ENCODE measurements around the gene SELENOI. TPM values are rescaled to one million over a fixed set of nuclear protein-coding genes. Genes with fewer than 3 reads are reported as not detected.
A peak's percentile ranks its signal among the peaks of the same experiment; 100 is the strongest.
"Not testable (repeated sequence)": the region's sequence is repeated elsewhere in the genome, so short reads cannot be mapped to it uniquely, and the experiment has no call there.

Gene SELENOI
- total and polyA plus RNA-seq, 5 experiments from 2014 or later: 2.6 to 21.5 (median 4.6) TPM

- Mint-ChIP-seq H3K27ac (peak overlapping the region in 5 of 10 donors; percentile 7 to 69 (median 23)), H3K9me3 (no peaks in the 10 kb centered on the region), H3K27me3 (no peaks in the 10 kb centered on the region), H3K4me1 (peaks cover 7 to 9% (median 8%) of the 10 kb centered on the region in 4 donors), H3K36me3 (no peaks in the 10 kb centered on the region), H3K4me3 (peak overlapping the region in 2 of 10 donors; percentile 12 to 29)
- ATAC-seq (peak; percentile 99 to 100), DNase-seq (peak; percentile 61 to 89 (median 74))
- POLR2A ChIA-PET: no interaction called here
Observed at GRCh38 chr2:26330114-26330549, 15.8 kb upstream of the SELENOI start.

- POLR2A ChIA-PET: no interaction called here
- no peaks in the 10 kb centered on the region for H3K9me3 Mint-ChIP-seq
- H3K27me3 Mint-ChIP-seq: no peaks in the 10 kb centered on the region
- peaks cover 7 to 9% (median 8%) of the 10 kb centered on the region in 4 donors for H3K4me1 Mint-ChIP-seq
- no peaks in the 10 kb centered on the region for H3K36me3 Mint-ChIP-seq
- DNase-seq: no peak
- no peak for ATAC-seq
- no peak overlapping the region for H3K27ac Mint-ChIP-seq
- no peak overlapping the region for H3K4me3 Mint-ChIP-seq
Observed at GRCh38 chr2:26330604-26331003, 15.3 kb upstream of the SELENOI start.

GRCh38 chr2:26331321-26331720 is 14.6 kb upstream of the SELENOI start:
- DNase-seq, H3K27me3 Mint-ChIP-seq, POLR2A ChIA-PET, H3K27ac Mint-ChIP-seq, H3K36me3 Mint-ChIP-seq, H3K9me3 Mint-ChIP-seq, ATAC-seq, H3K4me3 Mint-ChIP-seq: not testable (repeated sequence)
- peaks cover 7 to 12% (median 8%) of the 10 kb centered on the region in 4 donors for H3K4me1 Mint-ChIP-seq

- H3K9me3 Mint-ChIP-seq: no peaks in the 10 kb centered on the region
- POLR2A ChIA-PET: interaction anchor here (0.6 kb wide), 1 partner anchor 1748 kb away, joined by 3 read pairs; no protein-coding TSS in a partner anchor
- H3K4me1 Mint-ChIP-seq: peaks cover 7 to 12% (median 8%) of the 10 kb centered on the region in 4 donors
- no peak overlapping the region for H3K4me3 Mint-ChIP-seq
- H3K27me3 Mint-ChIP-seq: no peaks in the 10 kb centered on the region
- DNase-seq: no peak
- no peaks in the 10 kb centered on the region for H3K36me3 Mint-ChIP-seq
- ATAC-seq: no peak
- peak overlapping the region in 2 of 10 donors; percentile 79 for H3K27ac Mint-ChIP-seq
Observed at GRCh38 chr2:26333293-26333692, 12.7 kb upstream of the SELENOI start.

GRCh38 chr2:26335231-26335630 is 10.7 kb upstream of the SELENOI start:
- ATAC-seq (no peak), DNase-seq (no peak)
- peaks cover under 1 to 8% (median 2%) of the 10 kb centered on the region in 4 donors for H3K4me1 Mint-ChIP-seq
- H3K27me3 Mint-ChIP-seq: no peaks in the 10 kb centered on the region
- H3K4me3 Mint-ChIP-seq: no peak overlapping the region
- no peaks in the 10 kb centered on the region for H3K9me3 Mint-ChIP-seq
- peaks cover 0 to 7% (median 0%) of the 10 kb centered on the region in 3 donors for H3K36me3 Mint-ChIP-seq
- POLR2A ChIA-PET: no interaction called here
- no peak overlapping the region for H3K27ac Mint-ChIP-seq

GRCh38 chr2:26336719-26337118 is 9.2 kb upstream of the SELENOI start:
- H3K27ac Mint-ChIP-seq: no peak overlapping the region
- POLR2A ChIA-PET: interaction anchor here (1.3 kb wide), 1 partner anchor 9 kb away, joined by 6 read pairs; the partner anchor contains the start of gene SELENOI
- no peaks in the 10 kb centered on the region for H3K27me3 Mint-ChIP-seq
- peaks cover 0 to 6% (median 0%) of the 10 kb centered on the region in 4 donors for H3K4me1 Mint-ChIP-seq
- no peaks in the 10 kb centered on the region for H3K9me3 Mint-ChIP-seq
- no peak for ATAC-seq
- H3K4me3 Mint-ChIP-seq: no peak overlapping the region
- H3K36me3 Mint-ChIP-seq: peaks cover 0 to 12% (median 0%) of the 10 kb centered on the region in 3 donors
- DNase-seq: no peak

- POLR2A ChIA-PET: interaction anchor here (1.3 kb wide), 1 partner anchor 8 kb away, joined by 6 read pairs; the partner anchor contains the start of gene SELENOI
- Mint-ChIP-seq H3K9me3 (no peaks in the 10 kb centered on the region), H3K27me3 (no peaks in the 10 kb centered on the region), H3K27ac (no peak overlapping the region), H3K4me1 (peaks cover 0 to 6% (median 0%) of the 10 kb centered on the region in 4 donors), H3K4me3 (no peak overlapping the region), H3K36me3 (peaks cover 0 to 12% (median 0%) of the 10 kb centered on the region in 3 donors)
- no peak for ATAC-seq
- DNase-seq: no peak
Observed at GRCh38 chr2:26337298-26337697, 8.6 kb upstream of the SELENOI start.

GRCh38 chr2:26340831-26341230 is 5.1 kb upstream of the SELENOI start:
- Mint-ChIP-seq H3K27ac (peak overlapping the region in 1 of 10 donors; percentile 25), H3K4me1 (peaks cover 12 to 21% (median 16%) of the 10 kb centered on the region in 4 donors), H3K36me3 (peaks cover 0 to 12% (median 0%) of the 10 kb centered on the region in 3 donors), H3K27me3 (no peaks in the 10 kb centered on the region), H3K9me3 (no peaks in the 10 kb centered on the region), H3K4me3 (no peak overlapping the region)
- no peak for ATAC-seq
- DNase-seq: no peak
- POLR2A ChIA-PET: no interaction called here

GRCh38 chr2:26344581-26345282 is 1.2 kb upstream of the SELENOI start:
- POLR2A ChIA-PET: interaction anchor here (1.3 to 3.8 kb wide), 5 partner anchors 45 to 466 kb away, joined by 4 to 20 read pairs (median 11); partner anchors contain the start of genes ASXL2, HADHA, HADHB and RAB10
- H3K36me3 Mint-ChIP-seq: peaks cover 0 to 10% (median 0%) of the 10 kb centered on the region in 3 donors
- peak overlapping the region; percentile 98 to 100 (median 99) for H3K27ac Mint-ChIP-seq
- ATAC-seq: no peak
- no peaks in the 10 kb centered on the region for H3K9me3 Mint-ChIP-seq
- DNase-seq: peak in 1 of 10 donors; percentile 17
- no peaks in the 10 kb centered on the region for H3K27me3 Mint-ChIP-seq
- H3K4me3 Mint-ChIP-seq: peak overlapping the region; percentile 97 to 100 (median 100)
- peaks cover 18 to 46% (median 36%) of the 10 kb centered on the region in 4 donors for H3K4me1 Mint-ChIP-seq

GRCh38 chr2:26345283-26345544 is 729 bp upstream of the SELENOI start:
- ATAC-seq: peak in 1 of 2 donors; percentile 0
- Mint-ChIP-seq H3K9me3 (no peaks in the 10 kb centered on the region), H3K4me1 (peaks cover 18 to 49% (median 37%) of the 10 kb centered on the region in 4 donors), H3K27ac (peak overlapping the region; percentile 98 to 100 (median 99)), H3K36me3 (peaks cover 0 to 7% (median 0%) of the 10 kb centered on the region in 3 donors), H3K4me3 (peak overlapping the region; percentile 97 to 100 (median 100)), H3K27me3 (no peaks in the 10 kb centered on the region)
- POLR2A ChIA-PET: interaction anchor here (0.7 to 3.8 kb wide), 8 partner anchors 8 to 467 kb away, joined by 3 to 20 read pairs (median 7); partner anchors contain the start of genes ASXL2, HADHA, HADHB and RAB10
- no peak for DNase-seq

- DNase-seq: peak; percentile 45 to 75 (median 64)
- POLR2A ChIA-PET: interaction anchor here (0.8 to 3.8 kb wide), 6 partner anchors 12 to 468 kb away, joined by 3 to 20 read pairs (median 6); partner anchors contain the start of genes ASXL2, HADHA, HADHB and RAB10
- peaks cover 0 to 2% (median 0%) of the 10 kb centered on the region in 3 donors for H3K36me3 Mint-ChIP-seq
- peak within 1 kb of the TSS; percentile 97 to 100 (median 100) for H3K4me3 Mint-ChIP-seq
- no peaks in the 10 kb centered on the region for H3K27me3 Mint-ChIP-seq
- no peaks in the 10 kb centered on the region for H3K9me3 Mint-ChIP-seq
- peak; percentile 17 to 24 for ATAC-seq
- H3K27ac Mint-ChIP-seq: peak within 1 kb of the TSS; percentile 98 to 100 (median 99)
- H3K4me1 Mint-ChIP-seq: peaks cover 23 to 56% (median 43%) of the 10 kb centered on the region in 4 donors
Observed at GRCh38 chr2:26346454-26347053, 611 bp downstream of the SELENOI start, which contains the start of gene ADGRF3. ADGRF3 (minus strand) TSS chr2:26346789; CDS start chr2:26346234, 555 bp downstream.

GRCh38 chr2:26347286-26347865 is 1.4 kb downstream of the SELENOI start:
- DNase-seq (peak in 1 of 10 donors; percentile 1), ATAC-seq (no peak)
- POLR2A ChIA-PET: interaction anchor here (0.8 to 3.8 kb wide), 5 partner anchors 11 to 469 kb away, joined by 3 to 20 read pairs (median 3); partner anchors contain the start of genes ASXL2, HADHA and HADHB
- no peaks in the 10 kb centered on the region for H3K9me3 Mint-ChIP-seq
- peaks cover 27 to 62% (median 49%) of the 10 kb centered on the region in 4 donors for H3K4me1 Mint-ChIP-seq
- no peaks in the 10 kb centered on the region for H3K27me3 Mint-ChIP-seq
- H3K36me3 Mint-ChIP-seq: peaks cover 0 to 7% (median 0%) of the 10 kb centered on the region in 3 donors
- H3K27ac Mint-ChIP-seq: peak overlapping the region; percentile 95 to 100 (median 99)
- peak overlapping the region; percentile 97 to 100 (median 100) for H3K4me3 Mint-ChIP-seq
